Astrocyte (in vitro differentiated cells and primary cell): Measurements from ENCODE around the gene TSFM. TPM values are rescaled to one million over a fixed set of nuclear protein-coding genes. Genes with fewer than 3 reads are reported as not detected.

ENCODE experiments used
- DNase-seq: peaks from one replicate; pipeline ENCODE4 v3.0.0-alpha.2; 2010; ENCODE audit warnings: low read depth
- FAIRE-seq: peaks from 2 replicates; lab custom pipeline; 2011; peaks lifted over from hg19 to GRCh38; lab: Jason Lieb, UNC
- H2AFZ ChIP-seq: 2 replicates; pipeline ENCODE4 v1.6.0; 2012; ENCODE audit warnings: low read depth, low read length, inconsistent platforms
- H3K27ac ChIP-seq: 2 replicates; pipeline ENCODE4 v1.5.1; 2011; ENCODE audit warnings: low read depth, low read length, inconsistent platforms
- H3K27me3 ChIP-seq: 2 replicates; pipeline ENCODE4 v1.6.0; 2011; ENCODE audit warnings: low read length, inconsistent platforms; ENCODE audit not compliant: insufficient read depth
- H3K36me3 ChIP-seq: 2 replicates; pipeline ENCODE4 v1.5.1; 2011; ENCODE audit warnings: low read length, inconsistent platforms; ENCODE audit not compliant: insufficient read depth
- H3K4me1 ChIP-seq: 2 replicates; pipeline ENCODE4 v1.5.1; 2011; ENCODE audit warnings: low read length, inconsistent platforms; ENCODE audit not compliant: insufficient read depth
- H3K4me2 ChIP-seq: 2 replicates; pipeline ENCODE4 v1.6.0; 2012; ENCODE audit warnings: low read length, inconsistent platforms
- H3K4me3 ChIP-seq: 2 replicates; pipeline ENCODE4 v1.5.1; 2011; ENCODE audit warnings: low read depth, mild to moderate bottlenecking, low read length, inconsistent platforms; ENCODE audit not compliant: insufficient read depth
- H3K79me2 ChIP-seq: 2 replicates; pipeline ENCODE4 v1.6.0; 2012; ENCODE audit warnings: mild to moderate bottlenecking, low read length, inconsistent platforms; ENCODE audit not compliant: insufficient read depth
- H3K9ac ChIP-seq: 2 replicates; pipeline ENCODE4 v1.6.0; 2012; ENCODE audit warnings: mild to moderate bottlenecking, low read length, inconsistent platforms
- H3K9me3 ChIP-seq: 2 replicates; pipeline ENCODE4 v1.5.1; 2012; ENCODE audit warnings: low read depth, mild to moderate bottlenecking, low read length, inconsistent platforms; ENCODE audit not compliant: insufficient read depth
- H4K20me1 ChIP-seq: 2 replicates; pipeline ENCODE4 v1.6.0; 2012; ENCODE audit warnings: low read length, inconsistent platforms; ENCODE audit not compliant: insufficient read depth
- H3K27ac Mint-ChIP-seq: one replicate; pipeline ENCODE4 v1.8.0; 2021; ENCODE audit warnings: mild to moderate bottlenecking, mixed read lengths; ENCODE audit not compliant: unreplicated experiment
- H3K27me3 Mint-ChIP-seq: one replicate; pipeline ENCODE4 v1.8.0; 2021; ENCODE audit warnings: low read depth, mixed read lengths; ENCODE audit not compliant: unreplicated experiment
- H3K36me3 Mint-ChIP-seq: one replicate; pipeline ENCODE4 v1.8.0; 2021; ENCODE audit warnings: low read depth, mixed read lengths; ENCODE audit not compliant: unreplicated experiment
- H3K4me1 Mint-ChIP-seq: one replicate; pipeline ENCODE4 v1.8.0; 2021; ENCODE audit warnings: low read depth, mixed read lengths; ENCODE audit not compliant: unreplicated experiment
- H3K4me3 Mint-ChIP-seq: one replicate; pipeline ENCODE4 v1.8.0; 2021; ENCODE audit warnings: mild to moderate bottlenecking, moderate library complexity, mixed read lengths; ENCODE audit not compliant: unreplicated experiment
- H3K9me3 Mint-ChIP-seq: one replicate; pipeline ENCODE4 v1.8.0; 2021; ENCODE audit warnings: mild to moderate bottlenecking, mixed read lengths; ENCODE audit not compliant: unreplicated experiment
- EZH2 ChIP-seq: IDR thresholded peaks from 2 replicates; pipeline ENCODE4 v1.6.1; 2012; ENCODE audit warnings: mild to moderate bottlenecking, low read length, inconsistent platforms; ENCODE audit not compliant: insufficient read depth
- total RNA-seq: library from RNA; stranded (reverse); gene quantifications from 2 replicates; pipeline ENCODE4 v1.2.1, GENCODE V29; 2021
- TF ChIP-seq, protein P1 (sequence below): IDR thresholded peaks from 2 replicates; pipeline ENCODE4 v1.5.1; 2011; ENCODE audit warnings: low read depth, mild to moderate bottlenecking, inconsistent platforms, low read length, moderate library complexity; ENCODE audit not compliant: insufficient read depth

Gene TSFM
- total RNA-seq, 1 donor from 2014 or later: 26.6 TPM

DNA sequence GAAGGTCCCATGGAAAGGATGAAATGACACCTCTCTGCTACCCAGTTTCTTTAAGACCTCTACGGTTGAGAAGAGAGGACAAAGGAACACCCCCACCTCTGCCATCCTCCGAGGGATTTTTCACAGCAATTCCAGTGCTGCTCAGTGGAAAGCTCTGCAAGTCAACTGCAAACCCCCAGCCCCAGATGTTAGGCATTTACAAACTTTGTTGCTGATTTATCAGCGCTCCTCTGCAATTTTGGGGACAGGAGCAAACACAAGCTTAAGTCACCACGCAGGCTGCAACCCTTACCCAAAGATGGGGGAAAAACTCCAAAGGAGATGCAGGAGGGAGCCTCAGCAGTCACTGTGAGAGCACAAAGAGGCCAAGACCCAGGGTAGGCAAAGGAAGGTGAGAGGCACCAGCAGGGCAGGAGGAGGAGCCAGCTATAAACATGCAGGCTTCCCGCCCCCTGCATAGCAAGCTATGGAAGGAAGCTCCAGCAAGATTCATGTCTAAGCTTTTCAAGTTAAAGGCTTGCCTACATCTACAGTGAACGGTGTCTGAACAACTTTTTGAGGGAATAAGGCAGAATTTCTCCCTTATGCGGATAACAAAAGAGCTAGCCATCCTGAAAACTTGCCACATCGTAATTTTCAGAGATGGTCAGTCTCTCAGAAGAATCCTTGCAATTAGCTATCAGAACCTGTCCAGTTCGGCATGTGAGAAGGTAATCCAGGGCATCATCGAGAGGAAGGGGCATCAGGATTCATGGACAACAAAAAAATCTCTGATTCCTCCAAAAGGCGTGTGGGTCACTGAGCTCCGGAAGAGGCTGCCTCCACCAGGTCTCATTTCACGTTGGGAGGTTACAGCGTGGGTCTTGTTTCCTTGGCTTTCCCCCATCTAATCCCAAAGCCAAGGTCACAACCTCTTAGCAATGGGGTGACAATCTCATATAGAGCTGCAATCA is 60.0 kb downstream of the TSFM start:
- Histone ChIP-seq H3K9ac (peak overlapping the region; percentile 4), H3K79me2 (peaks cover 86% of the 10 kb centered on the region)
- DNase-seq: no peak

DNA sequence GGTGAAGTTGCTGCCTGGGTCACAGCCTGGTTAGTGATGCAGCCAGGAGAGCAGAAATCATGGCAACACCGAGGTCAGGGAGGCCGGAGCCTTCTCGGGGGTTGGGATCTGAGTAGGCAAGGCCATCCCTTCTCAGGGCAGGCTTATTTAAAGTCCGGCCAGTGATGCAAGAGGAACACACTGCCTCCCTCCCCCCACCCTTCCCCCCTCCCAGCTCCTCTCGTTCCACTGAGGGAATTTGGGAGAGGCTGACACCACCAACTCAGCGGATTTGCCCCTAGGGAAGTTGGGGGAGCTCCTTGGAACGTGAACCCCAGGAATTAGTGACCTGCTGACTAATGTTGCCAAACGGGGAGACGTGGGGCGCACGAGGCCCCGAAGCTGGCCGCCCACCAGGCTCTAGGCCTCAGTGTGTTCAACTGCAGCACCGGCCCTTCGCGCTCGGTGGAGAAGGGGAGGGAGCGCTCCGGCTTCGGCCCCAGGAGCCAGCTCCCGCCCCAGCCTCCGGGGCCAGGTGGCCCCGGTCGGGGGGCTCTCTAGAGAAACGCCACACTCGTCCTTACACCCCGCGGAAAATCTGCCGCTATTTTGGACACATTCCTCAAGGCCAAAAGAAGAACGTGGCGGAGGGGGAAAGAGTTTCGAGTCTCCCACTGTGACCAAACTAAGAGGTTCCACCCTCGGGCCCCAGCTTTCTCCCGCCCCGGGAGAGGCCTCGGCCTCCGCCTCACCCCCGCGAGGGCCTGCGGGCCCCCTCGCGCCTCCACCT is 62.3 kb downstream of the TSFM start:
- Histone ChIP-seq H3K9me3 (no peaks in the 10 kb centered on the region), H3K9ac (peak overlapping the region; percentile 95), H3K27ac (peak overlapping the region; percentile 94), H3K4me1 (peaks cover 39% of the 10 kb centered on the region), H3K79me2 (peaks cover 64% of the 10 kb centered on the region), H2AFZ (no peak overlapping the region), H3K36me3 (peaks cover 2% of the 10 kb centered on the region), H3K4me2 (peak overlapping the region; percentile 97), H4K20me1 (peaks cover 55% of the 10 kb centered on the region), H3K27me3 (no peaks in the 10 kb centered on the region), H3K4me3 (peak overlapping the region; percentile 90)
- peak; percentile 61 for DNase-seq
- H3K36me3 Mint-ChIP-seq: no peaks in the 10 kb centered on the region
- no peaks in the 10 kb centered on the region for H3K9me3 Mint-ChIP-seq
- peak overlapping the region; percentile 94 for H3K27ac Mint-ChIP-seq
- H3K4me1 Mint-ChIP-seq: peaks cover 42% of the 10 kb centered on the region
- no peak for FAIRE-seq
- TF ChIP-seq, protein P1, sequence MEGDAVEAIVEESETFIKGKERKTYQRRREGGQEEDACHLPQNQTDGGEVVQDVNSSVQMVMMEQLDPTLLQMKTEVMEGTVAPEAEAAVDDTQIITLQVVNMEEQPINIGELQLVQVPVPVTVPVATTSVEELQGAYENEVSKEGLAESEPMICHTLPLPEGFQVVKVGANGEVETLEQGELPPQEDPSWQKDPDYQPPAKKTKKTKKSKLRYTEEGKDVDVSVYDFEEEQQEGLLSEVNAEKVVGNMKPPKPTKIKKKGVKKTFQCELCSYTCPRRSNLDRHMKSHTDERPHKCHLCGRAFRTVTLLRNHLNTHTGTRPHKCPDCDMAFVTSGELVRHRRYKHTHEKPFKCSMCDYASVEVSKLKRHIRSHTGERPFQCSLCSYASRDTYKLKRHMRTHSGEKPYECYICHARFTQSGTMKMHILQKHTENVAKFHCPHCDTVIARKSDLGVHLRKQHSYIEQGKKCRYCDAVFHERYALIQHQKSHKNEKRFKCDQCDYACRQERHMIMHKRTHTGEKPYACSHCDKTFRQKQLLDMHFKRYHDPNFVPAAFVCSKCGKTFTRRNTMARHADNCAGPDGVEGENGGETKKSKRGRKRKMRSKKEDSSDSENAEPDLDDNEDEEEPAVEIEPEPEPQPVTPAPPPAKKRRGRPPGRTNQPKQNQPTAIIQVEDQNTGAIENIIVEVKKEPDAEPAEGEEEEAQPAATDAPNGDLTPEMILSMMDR: no peak
- no peak for TF ChIP-seq EZH2
- H3K4me3 Mint-ChIP-seq: peak overlapping the region; percentile 90
- peaks cover 13% of the 10 kb centered on the region for H3K27me3 Mint-ChIP-seq

More for the DNA sequence above, 60.0 kb downstream of the TSFM start:
- Histone ChIP-seq H3K27me3 (no peaks in the 10 kb centered on the region), H3K4me1 (peaks cover 55% of the 10 kb centered on the region), H2AFZ (no peak overlapping the region), H4K20me1 (peaks cover 78% of the 10 kb centered on the region), H3K27ac (no peak overlapping the region), H3K36me3 (peaks cover 2% of the 10 kb centered on the region), H3K4me2 (peak overlapping the region; percentile 97), H3K9me3 (no peaks in the 10 kb centered on the region), H3K4me3 (no peak overlapping the region)
- H3K9me3 Mint-ChIP-seq: no peaks in the 10 kb centered on the region
- peak overlapping the region; percentile 64 for H3K27ac Mint-ChIP-seq
- no peak for FAIRE-seq
- peak overlapping the region; percentile 90 for H3K4me3 Mint-ChIP-seq
- peaks cover 62% of the 10 kb centered on the region for H3K4me1 Mint-ChIP-seq
- H3K36me3 Mint-ChIP-seq: peaks cover 2% of the 10 kb centered on the region
- no peak for TF ChIP-seq EZH2
- TF ChIP-seq, protein P1: no peak
- peaks cover 2% of the 10 kb centered on the region for H3K27me3 Mint-ChIP-seq
